DMS153 (cell line): ENCODE results near the gene MYH14.

Experiments used
- DNase-seq: peaks from one replicate; lab custom pipeline; 2025; lab: John Stamatoyannopoulos, UW

The MYH14 gene

GRCh38 chr19:50261446-50261970, 58.1 kb downstream of the MYH14 start:
- DNase-seq = no peak

- DNase-seq = no peak
Observed at GRCh38 chr19:50263176-50263575, 59.8 kb downstream of the MYH14 start.

DNA sequence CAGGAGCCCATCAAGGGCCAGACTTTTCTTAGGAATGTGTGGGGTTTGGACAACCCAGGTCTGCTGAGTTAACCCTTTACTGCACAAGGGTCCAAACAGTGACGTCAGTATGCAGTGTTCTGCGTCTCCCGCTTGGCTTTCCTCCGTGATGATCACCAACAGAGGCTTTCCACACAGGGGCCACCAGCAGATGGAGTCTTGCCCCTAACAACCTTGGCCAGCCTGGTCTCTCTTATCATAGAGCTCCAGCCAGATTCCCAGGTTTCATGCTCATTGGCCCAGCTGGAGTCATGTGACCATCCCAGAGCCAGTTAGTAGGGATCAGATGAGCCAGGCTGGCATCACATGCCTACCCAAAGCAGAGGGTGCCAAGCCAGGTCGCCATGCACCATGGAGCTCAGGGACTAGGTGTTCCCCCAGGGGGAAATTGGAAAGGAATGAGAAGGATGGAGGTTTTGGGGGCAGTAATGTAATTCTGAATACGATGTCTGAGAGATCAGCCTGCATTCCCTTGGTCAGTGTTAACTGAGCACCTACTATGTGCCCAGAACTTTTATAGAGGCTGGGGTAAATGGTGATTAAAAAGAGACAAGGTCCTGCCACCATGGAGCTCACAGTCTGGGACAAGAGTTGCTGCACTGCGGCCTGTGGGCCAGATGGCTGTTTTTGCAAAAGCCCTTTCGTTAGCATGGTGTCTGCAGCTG, 61.2 kb downstream of the MYH14 start:
- no peak for DNase-seq

GRCh38 chr19:50266041-50266440, 62.6 kb downstream of the MYH14 start:
- DNase-seq = no peak

GRCh38 chr19:50266896-50267295, 63.5 kb downstream of the MYH14 start:
- no peak for DNase-seq

GRCh38 chr19:50268041-50268440, 64.6 kb downstream of the MYH14 start:
- DNase-seq = no peak

- no peak for DNase-seq
Observed at GRCh38 chr19:50268501-50268900, 65.1 kb downstream of the MYH14 start.

DNA sequence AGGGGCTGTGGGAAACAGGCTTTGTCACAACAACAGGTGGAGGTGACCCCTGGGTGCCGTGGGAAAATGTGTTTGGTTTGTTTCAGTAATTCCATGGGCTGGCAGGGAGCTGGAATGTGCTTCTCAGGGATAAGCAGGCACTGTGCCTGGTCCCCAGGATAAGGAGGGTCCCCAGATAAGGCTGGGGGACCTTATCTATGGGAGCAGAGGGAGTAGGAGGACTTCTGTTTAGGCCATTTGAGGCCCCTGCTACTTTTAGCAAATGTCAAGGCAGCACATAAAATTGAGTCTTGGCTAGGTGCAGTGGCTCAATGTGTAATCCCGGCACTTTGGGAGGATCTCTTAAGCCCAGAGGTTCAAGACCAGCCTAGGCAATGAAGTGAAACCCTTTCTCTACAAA, 66.2 kb downstream of the MYH14 start:
- DNase-seq = no peak

- no peak for DNase-seq
Observed at GRCh38 chr19:50272263-50272897, 69.0 kb downstream of the MYH14 start.

DNA sequence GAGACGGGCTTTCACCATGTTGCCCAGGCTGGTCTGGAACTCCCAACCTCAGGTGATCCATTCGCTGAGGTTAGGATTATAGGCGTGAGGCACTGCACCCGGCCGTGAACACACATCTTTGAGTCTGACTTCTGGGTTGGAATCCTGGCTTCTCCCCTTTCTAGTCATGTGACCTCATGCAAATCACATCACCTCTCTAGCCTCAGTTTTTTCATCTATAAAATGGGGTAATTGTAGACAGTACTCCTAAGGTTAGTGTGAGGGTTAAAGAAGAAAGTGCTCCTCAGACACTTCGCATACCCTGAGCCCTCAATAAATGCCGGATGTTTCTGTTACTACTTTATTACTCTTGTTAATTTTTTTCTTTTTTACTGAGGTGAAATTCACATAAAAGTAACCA, 70.4 kb downstream of the MYH14 start:
- DNase-seq = no peak

DNA sequence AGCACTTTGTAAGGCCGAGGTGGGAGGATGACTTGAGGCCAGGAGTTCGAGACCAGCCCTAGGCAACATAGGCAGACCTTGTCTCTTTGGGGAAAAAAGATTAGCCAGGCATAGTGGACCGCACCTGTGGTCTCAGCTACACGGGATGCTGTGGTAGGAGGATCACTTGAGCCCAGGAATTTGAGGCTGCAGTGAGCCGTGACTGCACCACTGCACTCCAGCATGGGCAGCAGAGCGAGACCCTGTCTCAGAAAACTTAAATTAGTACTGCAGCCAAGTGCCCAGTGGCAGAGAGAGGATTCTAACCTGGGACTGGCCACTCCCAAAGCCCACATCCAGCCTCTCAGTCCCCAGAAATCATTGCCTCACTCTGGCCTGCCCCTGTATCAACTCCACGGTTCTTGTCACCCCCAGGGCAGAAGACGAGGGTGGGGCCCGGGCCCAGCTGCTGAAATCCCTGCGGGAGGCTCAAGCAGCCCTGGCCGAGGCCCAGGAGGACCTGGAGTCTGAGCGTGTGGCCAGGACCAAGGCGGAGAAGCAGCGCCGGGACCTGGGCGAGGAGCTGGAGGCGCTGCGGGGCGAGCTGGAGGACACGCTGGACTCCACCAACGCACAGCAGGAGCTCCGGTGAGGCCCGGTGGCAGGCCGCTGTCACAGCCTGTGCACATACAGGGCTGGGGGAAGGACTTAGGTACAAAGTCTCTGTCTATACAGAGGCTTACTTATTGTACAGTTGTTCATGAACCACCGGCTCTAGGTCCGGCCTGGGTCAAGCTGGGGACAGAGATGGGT, 72.4 kb downstream of the MYH14 start:
- DNase-seq = no peak

DNA sequence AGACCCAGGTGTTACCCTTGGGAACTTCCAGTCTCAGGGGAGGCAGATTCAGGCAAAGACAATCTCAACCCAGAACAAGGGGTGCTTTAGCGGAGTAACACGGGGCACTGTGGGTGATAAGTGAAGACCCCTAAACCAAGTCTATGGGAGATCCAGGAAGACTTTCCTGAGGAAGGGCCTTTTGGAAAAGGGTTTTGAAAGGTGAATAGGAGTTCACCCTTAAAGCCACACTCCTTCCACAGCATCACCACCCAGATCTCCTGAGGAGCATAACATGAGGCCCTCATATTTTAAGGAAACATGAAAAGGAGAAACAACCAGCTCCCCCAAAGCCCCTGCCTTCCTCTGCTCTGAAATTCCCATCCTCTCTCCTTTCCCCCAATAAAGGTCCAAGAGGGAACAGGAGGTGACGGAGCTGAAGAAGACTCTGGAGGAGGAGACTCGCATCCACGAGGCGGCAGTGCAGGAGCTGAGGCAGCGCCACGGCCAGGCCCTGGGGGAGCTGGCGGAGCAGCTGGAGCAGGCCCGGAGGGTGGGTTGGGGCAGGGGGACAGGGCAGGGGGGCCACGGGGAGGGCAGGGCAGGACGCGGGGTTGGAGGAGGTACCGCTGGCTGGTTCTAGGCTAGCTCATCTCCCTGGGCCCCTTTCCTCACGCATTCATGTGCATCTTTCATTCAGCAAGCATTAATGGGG, 73.1 kb downstream of the MYH14 start:
- no peak for DNase-seq

GRCh38 chr19:50277966-50278580, 74.7 kb downstream of the MYH14 start:
- DNase-seq = no peak

GRCh38 chr19:50280074-50280473, 76.7 kb downstream of the MYH14 start:
- DNase-seq = no peak

- no peak for DNase-seq
Observed at GRCh38 chr19:50280983-50281382, 77.6 kb downstream of the MYH14 start.

DNA sequence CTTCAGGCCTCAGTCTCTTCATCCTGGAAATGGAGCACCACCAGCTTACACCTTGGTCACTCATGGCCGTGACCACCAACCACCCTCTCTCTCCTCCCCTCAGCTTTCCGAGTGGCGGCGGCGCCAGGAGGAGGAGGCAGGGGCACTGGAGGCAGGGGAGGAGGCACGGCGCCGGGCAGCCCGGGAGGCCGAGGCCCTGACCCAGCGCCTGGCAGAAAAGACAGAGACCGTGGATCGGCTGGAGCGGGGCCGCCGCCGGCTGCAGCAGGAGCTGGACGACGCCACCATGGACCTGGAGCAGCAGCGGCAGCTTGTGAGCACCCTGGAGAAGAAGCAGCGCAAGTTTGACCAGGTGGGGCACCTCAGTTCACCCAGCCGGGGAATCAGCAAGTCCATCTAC, 78.1 kb downstream of the MYH14 start:
- DNase-seq = no peak

DNA sequence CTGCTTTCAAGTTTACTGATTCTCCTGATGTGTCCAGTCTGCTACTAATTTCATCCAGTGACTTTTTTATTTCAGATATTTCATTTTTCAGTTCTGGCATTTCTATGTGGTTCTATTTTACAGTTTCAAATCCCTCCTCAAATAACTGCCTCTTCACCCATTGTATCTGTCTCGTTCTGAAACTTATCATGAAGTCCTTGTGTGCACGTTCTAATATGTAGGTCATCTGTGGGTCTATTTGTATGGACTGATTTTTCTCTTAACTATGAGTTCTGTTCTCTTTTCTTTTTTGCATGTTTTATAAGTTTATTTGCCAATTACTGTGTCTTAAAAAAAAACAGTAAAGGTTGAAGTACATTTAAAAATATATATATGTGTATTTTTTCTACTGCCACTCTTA, 82.4 kb downstream of the MYH14 start:
- no peak for DNase-seq

DNA sequence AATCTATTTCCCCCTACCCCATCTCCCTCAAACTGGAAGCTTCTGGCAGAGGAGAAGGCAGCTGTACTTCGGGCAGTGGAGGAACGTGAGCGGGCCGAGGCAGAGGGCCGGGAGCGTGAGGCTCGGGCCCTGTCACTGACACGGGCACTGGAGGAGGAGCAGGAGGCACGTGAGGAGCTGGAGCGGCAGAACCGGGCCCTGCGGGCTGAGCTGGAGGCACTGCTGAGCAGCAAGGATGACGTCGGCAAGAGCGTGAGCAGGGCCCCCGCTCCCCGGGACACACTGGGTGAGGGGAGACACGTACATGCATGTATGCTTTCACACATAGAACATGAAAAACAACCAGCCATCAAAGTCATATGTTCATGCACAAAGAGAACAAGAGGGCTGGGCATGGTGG, 83.0 kb downstream of the MYH14 start:
- DNase-seq = no peak

- DNase-seq = no peak
Observed at GRCh38 chr19:50287331-50287730, 83.9 kb downstream of the MYH14 start.

GRCh38 chr19:50288954-50289353, 85.5 kb downstream of the MYH14 start:
- DNase-seq = no peak

DNA sequence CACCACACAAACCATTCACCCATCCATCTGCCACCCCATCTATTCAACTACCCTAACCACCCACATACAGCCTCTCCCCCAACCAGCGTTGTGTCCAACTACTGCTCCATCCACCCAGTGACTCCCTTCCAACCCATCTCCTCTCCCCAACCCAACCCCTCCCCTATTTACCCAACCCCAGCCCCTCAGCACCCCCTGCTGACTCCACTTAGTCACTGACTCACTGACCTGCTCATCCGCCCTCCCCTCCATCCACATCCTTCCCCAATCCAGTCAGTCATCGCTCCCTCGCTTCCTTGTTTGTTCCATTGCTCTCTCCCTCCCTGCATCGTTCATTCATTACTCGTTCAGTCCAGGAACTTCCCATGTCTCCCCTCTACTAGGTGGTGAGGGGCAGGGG, 86.6 kb downstream of the MYH14 start:
- DNase-seq = no peak

DNA sequence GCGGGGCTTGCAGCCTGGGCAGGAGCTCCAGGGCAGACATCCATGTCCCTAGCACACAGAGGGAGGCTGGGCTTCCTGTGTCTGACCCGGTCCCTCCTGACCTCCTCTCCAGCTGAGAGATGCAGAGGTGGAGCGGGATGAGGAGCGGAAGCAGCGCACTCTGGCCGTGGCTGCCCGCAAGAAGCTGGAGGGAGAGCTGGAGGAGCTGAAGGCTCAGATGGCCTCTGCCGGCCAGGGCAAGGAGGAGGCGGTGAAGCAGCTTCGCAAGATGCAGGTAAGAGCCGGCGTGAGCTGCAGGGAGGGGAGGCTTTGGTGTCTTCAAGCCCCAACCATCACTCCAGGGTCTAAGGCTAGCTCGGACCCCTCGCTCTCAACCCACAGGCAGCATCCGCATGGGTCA, 87.4 kb downstream of the MYH14 start:
- DNase-seq = no peak
